CD4-positive, alpha-beta T cell treated with Interleukin-12 subunit alpha and Interleukin-12 subunit beta, for 1 hour (primary cell): Measurements from ENCODE around the gene ZBTB24.
A peak's percentile ranks its signal among the peaks of the same experiment; 100 is the strongest.
"Not testable (repeated sequence)": the region's sequence is repeated elsewhere in the genome, so short reads cannot be mapped to it uniquely, and the experiment has no call there.

Experiments used
- DNase-seq: peaks from one replicate; pipeline ENCODE4 v3.0.0-alpha.2; 2020

Gene ZBTB24

GRCh38 chr6:109467696-109468095 is 15.3 kb downstream of the ZBTB24 start:
- no peak for DNase-seq

- no peak for DNase-seq
Measured at GRCh38 chr6:109466212-109466923, 16.7 kb downstream of the ZBTB24 start.

GRCh38 chr6:109465772-109466171 is 17.2 kb downstream of the ZBTB24 start:
- DNase-seq = no peak

DNA sequence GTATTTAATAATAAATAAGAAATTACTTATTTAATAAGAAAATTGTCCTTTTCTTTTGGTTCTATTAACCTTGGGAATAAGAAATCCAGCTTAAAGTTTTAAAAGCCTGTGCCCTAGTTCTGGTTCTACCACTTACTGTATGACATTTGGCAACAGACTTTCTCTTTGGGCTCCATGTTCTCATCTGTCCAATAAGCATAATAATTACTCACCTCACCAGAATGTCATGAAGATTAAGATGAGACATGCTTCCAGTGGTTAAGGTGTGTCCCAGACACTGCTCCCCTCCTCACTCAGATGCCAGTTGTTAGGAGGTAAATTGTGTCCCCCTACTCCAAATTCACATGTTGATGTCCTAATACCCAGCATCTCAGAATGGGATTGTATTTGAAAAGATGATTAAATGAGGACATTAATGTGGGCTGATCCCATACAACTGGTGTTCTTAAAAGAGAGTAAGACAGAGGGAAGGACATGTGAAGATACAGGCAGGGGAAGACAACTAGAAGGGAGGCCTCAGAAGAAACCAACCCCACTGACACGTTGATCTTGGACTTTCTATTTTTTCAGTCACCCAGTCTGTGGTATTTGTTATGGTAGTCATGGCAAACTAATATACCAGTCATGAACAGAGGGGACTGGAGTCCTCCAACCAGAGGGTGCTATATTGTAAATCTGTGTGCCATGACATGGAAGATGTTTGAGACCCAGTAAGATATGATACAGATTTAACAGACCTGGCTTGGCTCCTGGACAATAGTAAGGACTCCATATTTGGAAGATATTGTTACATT is 21.1 kb downstream of the ZBTB24 start:
- DNase-seq = no peak

DNA sequence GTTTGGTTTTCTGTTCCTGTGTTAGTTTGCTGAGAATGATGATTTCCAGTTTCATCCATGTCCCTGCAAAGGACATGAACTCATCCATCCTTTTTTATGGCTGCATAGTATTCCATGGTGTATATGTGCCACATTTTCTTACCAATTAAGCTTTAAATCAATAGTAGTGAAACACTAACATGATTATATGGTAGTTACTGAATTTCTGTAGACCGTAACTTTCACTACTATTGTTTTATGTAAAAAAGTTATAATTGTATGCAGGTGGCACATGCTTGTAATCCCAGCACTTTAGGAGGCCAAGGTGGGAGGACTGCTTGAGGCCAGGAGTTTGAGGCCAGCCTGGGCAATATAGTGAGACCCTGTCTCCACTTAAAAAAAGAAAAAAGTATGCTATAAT is 21.8 kb downstream of the ZBTB24 start:
- DNase-seq = not testable (repeated sequence)

DNA sequence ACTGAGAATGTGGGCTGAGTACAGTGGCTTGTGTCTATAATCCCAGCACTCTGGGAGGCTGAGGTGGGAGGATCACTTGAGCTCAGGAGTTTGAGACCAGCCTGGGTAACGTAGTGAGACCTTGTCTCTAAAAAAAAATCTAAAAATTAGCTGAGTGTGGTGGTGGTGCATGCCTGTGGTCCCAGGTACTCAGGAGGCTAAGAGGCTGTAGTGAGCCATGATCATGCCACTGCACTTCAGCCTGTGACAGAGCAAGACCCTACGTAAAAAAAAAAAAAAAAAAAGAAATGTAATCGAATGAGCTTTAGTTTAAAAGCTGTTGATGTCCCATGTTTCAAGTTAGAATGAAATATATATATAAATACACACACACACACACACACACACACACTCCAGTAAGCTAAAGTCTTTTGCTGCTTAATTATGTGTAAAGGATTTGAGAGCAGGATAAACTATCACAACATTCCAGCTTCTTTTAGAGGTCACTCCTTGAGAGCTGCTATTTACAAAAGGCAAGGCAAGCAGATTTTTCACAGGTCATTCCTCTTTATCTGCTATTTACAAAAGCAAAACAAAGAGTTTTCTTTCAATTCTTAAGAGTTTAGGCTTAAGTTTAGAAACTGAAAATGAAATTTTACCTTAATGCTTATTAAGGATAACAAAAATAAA is 22.7 kb downstream of the ZBTB24 start:
- DNase-seq = no peak

DNA sequence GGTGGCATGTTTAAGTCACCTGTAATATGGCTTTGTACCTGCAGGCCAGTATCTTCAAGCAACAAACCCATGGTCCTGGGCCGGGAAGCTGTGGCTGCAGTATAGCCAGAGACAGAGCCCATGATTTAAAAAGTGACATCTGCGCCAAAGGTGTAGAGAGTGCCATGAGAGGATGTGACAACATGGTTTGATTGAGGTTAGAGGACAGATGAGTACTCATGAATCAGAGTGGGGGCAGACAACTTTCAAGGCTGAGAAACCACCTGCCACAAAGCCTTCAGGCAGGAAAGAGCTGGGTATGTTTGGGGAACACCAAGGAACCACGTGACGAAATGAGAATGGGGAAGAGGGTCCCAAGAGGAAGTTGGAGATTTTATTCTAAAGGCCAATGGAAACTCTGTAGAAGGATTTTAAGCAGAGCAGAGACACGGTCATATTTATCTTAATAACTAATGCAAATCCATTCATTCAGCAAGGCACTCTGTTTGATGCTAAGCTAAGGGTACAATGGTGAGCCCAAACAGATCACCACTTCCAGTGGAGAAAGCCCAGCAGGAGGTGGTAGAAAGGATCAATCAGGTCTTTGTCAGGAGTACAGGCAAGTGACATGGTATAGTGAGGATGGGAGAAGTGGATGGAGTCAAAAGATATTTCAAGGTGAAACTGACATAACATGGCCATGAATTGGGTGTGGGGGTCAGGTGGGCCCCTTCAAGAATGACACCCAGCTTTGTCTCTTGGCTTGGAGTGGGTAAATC is 24.1 kb downstream of the ZBTB24 start:
- peak; percentile 65 for DNase-seq

GRCh38 chr6:109457562-109457996 is 25.4 kb downstream of the ZBTB24 start:
- no peak for DNase-seq

GRCh38 chr6:109456710-109457561 is 26.1 kb downstream of the ZBTB24 start:
- DNase-seq = no peak

- DNase-seq = no peak
Measured at GRCh38 chr6:109456111-109456583, 26.9 kb downstream of the ZBTB24 start.

GRCh38 chr6:109455437-109456110 is 27.4 kb downstream of the ZBTB24 start, which contains the start of gene MICAL1:
Gene MICAL1, minus strand, starts transcription at chr6:109455772. Its CDS starts 1,576 bp downstream, at chr6:109454196.
- DNase-seq = peak; percentile 82

GRCh38 chr6:109454496-109455436 is 28.3 kb downstream of the ZBTB24 start:
- peak; percentile 77 for DNase-seq

- DNase-seq = no peak
Measured at GRCh38 chr6:109453594-109454495, 29.2 kb downstream of the ZBTB24 start.

- no peak for DNase-seq
Measured at GRCh38 chr6:109453156-109453555, 29.9 kb downstream of the ZBTB24 start.

DNA sequence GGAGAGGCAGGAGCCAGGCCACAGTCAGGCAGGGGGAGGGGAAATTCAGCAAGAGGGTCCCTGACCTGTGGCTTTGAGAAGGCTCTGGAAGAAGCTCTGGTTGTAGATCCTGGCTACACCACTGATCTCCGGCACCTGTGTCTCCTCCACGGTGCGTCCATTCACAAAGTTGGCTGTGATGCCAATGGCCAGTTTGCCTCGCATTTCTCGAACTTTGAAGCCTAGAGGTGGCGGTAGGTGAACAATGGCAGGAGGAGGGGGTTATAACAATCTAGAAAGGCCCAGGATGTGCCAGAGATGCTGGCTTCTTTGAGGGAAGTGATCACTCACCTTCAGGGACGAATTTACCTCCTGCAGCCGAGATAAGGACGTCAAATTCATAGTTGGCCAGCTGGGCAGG is 30.8 kb downstream of the ZBTB24 start:
- DNase-seq = no peak

DNA sequence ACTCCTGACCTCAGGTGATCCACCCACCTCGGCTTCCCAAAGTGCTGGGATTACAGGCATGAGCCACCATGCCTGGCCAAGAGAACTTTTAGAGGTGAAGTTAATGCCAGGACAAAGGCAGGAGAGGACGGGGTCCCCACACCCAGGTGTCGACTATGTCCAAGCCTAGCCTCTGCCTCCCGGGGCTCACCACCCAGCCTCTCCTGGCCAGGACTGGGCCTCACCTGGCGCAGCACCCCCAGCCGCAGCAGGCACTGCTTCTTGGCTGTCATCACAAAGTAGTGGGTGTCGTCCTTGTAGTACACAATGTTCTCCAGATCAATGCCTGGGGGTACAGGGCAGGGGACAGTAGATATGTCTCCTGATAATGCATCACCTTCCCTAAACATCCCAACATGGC is 31.6 kb downstream of the ZBTB24 start:
- DNase-seq = no peak

DNA sequence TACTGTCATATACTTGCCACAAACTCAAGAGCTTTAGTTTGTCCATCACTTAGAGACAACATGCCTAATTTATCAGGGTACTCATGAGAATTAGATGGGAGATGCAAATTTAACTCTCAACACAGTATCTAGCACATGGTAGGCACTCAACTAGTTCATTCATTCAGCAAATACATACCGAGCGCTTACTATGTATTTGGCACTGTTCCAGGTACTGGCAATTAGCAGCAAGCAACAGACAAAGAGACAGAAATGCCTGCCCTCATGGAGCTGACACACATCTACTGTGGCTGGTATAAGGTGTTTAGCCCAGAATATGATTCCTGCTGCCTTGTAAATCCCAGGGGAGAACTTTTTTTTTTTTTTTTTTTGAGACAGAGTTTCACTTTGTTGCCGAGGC is 32.2 kb downstream of the ZBTB24 start:
- no peak for DNase-seq

DNA sequence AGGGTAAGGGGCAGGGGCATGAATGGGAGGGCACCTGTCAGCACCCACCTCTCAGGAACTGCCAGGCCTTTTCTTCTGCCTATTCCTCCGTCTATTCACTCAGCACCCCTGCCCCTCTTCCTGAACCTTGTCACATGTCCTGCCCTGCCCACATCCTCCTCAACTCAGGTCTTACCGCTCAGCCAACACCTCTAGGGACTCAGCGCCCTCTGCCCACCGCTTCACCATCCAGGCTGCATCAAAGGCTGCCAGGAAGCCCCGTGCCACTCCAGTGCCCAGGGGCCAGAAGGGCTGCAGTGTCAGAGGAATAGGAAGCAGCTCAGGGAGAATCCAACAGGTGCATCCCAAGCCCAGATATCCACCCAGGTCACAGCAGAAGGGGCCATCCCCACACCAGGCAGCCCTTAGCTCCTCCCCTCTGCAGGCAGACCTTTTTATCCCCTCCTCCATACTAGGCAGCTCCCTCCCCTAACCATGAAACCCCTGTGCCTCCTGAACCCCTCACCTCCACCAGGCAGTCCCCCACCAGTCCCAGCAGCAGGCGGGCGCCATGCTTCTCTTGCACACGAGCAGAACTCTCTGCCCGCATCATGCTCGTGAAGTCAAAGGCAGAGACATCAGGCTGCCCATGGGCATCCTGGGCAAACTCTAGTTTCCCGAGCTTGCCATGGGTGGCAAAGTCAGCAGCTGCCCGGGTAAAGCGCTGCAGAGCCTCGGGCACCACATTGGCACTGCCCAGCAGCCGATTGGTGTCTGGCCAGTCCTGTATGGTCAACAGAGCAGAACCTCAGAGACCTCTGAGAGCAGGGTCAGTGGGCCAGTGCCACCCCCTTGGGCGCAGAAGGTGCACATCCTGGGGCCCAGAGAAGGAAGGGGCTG is 33.0 kb downstream of the ZBTB24 start:
- peak; percentile 47 for DNase-seq
